Karpas-422 (cell line): ENCODE measurements around the gene CD151. TPM values are rescaled to one million over a fixed set of nuclear protein-coding genes. Genes with fewer than 3 reads are reported as not detected.

Source experiments
- DNase-seq: peaks from one replicate; pipeline ENCODE4 v3.0.0-alpha.2; 2015
- H2AFZ ChIP-seq: fragments of 200-600 bp; sonication (generic); 2 replicates; pipeline ENCODE4 v1.6.1; 2014; ENCODE audit warnings: antibody characterized with exemption, low read length, mixed read lengths
- H3K27ac ChIP-seq: fragments of 200-600 bp; sonication (generic); 2 replicates; pipeline ENCODE4 v1.5.1; 2014; ENCODE audit warnings: mild to moderate bottlenecking, low read length, moderate library complexity
- H3K27me3 ChIP-seq: fragments of 200-600 bp; sonication (generic); 2 replicates; pipeline ENCODE4 v1.6.1; 2014; ENCODE audit warnings: low read length, mixed read lengths
- H3K36me3 ChIP-seq: fragments of 200-600 bp; sonication (generic); 2 replicates; pipeline ENCODE4 v1.6.1; 2014; ENCODE audit warnings: low read length, mixed read lengths; ENCODE audit not compliant: insufficient read depth
- H3K4me1 ChIP-seq: fragments of 200-600 bp; sonication (generic); 2 replicates; pipeline ENCODE4 v1.6.1; 2014; ENCODE audit warnings: mild to moderate bottlenecking, low read length, mixed read lengths
- H3K4me2 ChIP-seq: fragments of 200-600 bp; sonication (generic); 2 replicates; pipeline ENCODE4 v1.6.1; 2014; ENCODE audit warnings: low read length, low read depth, mild to moderate bottlenecking; ENCODE audit not compliant: poor library complexity, severe bottlenecking
- H3K4me3 ChIP-seq: fragments of 200-600 bp; sonication (generic); 2 replicates; pipeline ENCODE4 v1.5.1; 2014; ENCODE audit warnings: mild to moderate bottlenecking, antibody characterized with exemption, low read length, mixed read lengths
- H3K79me2 ChIP-seq: fragments of 200-600 bp; sonication (generic); 2 replicates; pipeline ENCODE4 v1.6.1; 2014; ENCODE audit warnings: mild to moderate bottlenecking, low read length, mixed read lengths
- H3K9ac ChIP-seq: fragments of 200-600 bp; sonication (generic); 2 replicates; pipeline ENCODE4 v1.6.0; 2014; ENCODE audit warnings: low read length
- H3K9me2 ChIP-seq: fragments of 200-600 bp; sonication (generic), shearing (Covaris generic); replicated peaks from 2 replicates; pipeline ENCODE4 v1.6.0; 2014; ENCODE audit warnings: mild to moderate bottlenecking, low read length, moderate library complexity; ENCODE audit not compliant: insufficient read depth
- H3K9me3 ChIP-seq: fragments of 300-700, 200-600 bp; sonication (generic); 2 replicates; pipeline ENCODE4 v1.6.1; 2014; ENCODE audit warnings: low read length, mixed read lengths
- H4K20me1 ChIP-seq: fragments of 200-600 bp; sonication (generic); 2 replicates; pipeline ENCODE4 v1.6.1; 2014; ENCODE audit warnings: mild to moderate bottlenecking, antibody characterized with exemption, low read length, low read depth; ENCODE audit not compliant: insufficient read depth
- total RNA-seq: library from RNA; depleted of rRNA; stranded (reverse); fragments of >200 nt; shearing (Covaris generic); gene quantifications from 2 replicates; pipeline ENCODE4 v1.2.3, GENCODE V29; 2014; ENCODE audit warnings: low replicate concordance

CD151 gene
- total RNA-seq, 1 experiment from 2014 or later = 10.5 TPM

GRCh38 chr11:850775-851763 is 18.3 kb downstream of the CD151 start:
- Histone ChIP-seq H3K79me2 (no peaks in the 10 kb centered on the region), H3K9me3 (no peaks in the 10 kb centered on the region), H2AFZ (no peak overlapping the region), H3K4me1 (peaks cover 11% of the 10 kb centered on the region), H3K4me3 (no peak overlapping the region), H3K4me2 (no peak overlapping the region), H3K27me3 (no peaks in the 10 kb centered on the region), H3K9ac (no peak overlapping the region), H3K9me2 (no peaks in the 10 kb centered on the region), H3K36me3 (no peaks in the 10 kb centered on the region), H3K27ac (no peak overlapping the region), H4K20me1 (peaks cover 9% of the 10 kb centered on the region; the same call in 1 of the 2 replicates)
- DNase-seq = peak; percentile 79

GRCh38 chr11:852762-853161 is 20.0 kb downstream of the CD151 start:
- Histone ChIP-seq H3K27ac (no peak overlapping the region), H3K9me2 (no peaks in the 10 kb centered on the region), H3K79me2 (no peaks in the 10 kb centered on the region), H3K4me2 (no peak overlapping the region), H3K9ac (no peak overlapping the region), H3K27me3 (no peaks in the 10 kb centered on the region), H4K20me1 (0 out of 2 replicates have a peak, but pooled peaks cover 3% of the 10 kb centered on the region), H3K9me3 (no peaks in the 10 kb centered on the region), H3K4me1 (peaks cover 20% of the 10 kb centered on the region), H2AFZ (no peak overlapping the region), H3K4me3 (no peak overlapping the region), H3K36me3 (no peaks in the 10 kb centered on the region)
- no peak for DNase-seq

GRCh38 chr11:853682-854448 is 21.1 kb downstream of the CD151 start:
- Histone ChIP-seq H3K4me1 (peaks cover 15% of the 10 kb centered on the region), H3K9me3 (no peaks in the 10 kb centered on the region), H3K27me3 (no peaks in the 10 kb centered on the region), H3K27ac (no peak overlapping the region), H3K9ac (no peak overlapping the region), H3K36me3 (no peaks in the 10 kb centered on the region), H3K9me2 (no peaks in the 10 kb centered on the region), H3K79me2 (no peaks in the 10 kb centered on the region), H2AFZ (no peak overlapping the region), H4K20me1 (no peaks in the 10 kb centered on the region), H3K4me2 (no peak overlapping the region), H3K4me3 (no peak overlapping the region)
- peak; percentile 68 for DNase-seq

GRCh38 chr11:854601-855329 is 22.0 kb downstream of the CD151 start:
- no peak overlapping the region for H3K9ac ChIP-seq
- H3K27ac ChIP-seq = no peak overlapping the region
- H3K4me2 ChIP-seq = no peak overlapping the region
- no peaks in the 10 kb centered on the region for H3K9me2 ChIP-seq
- H4K20me1 ChIP-seq = no peaks in the 10 kb centered on the region
- H2AFZ ChIP-seq = no peak overlapping the region
- no peak for DNase-seq
- H3K79me2 ChIP-seq = no peaks in the 10 kb centered on the region
- H3K4me1 ChIP-seq = peaks cover 10% of the 10 kb centered on the region
- H3K4me3 ChIP-seq = no peak overlapping the region
- no peaks in the 10 kb centered on the region for H3K9me3 ChIP-seq
- no peaks in the 10 kb centered on the region for H3K36me3 ChIP-seq
- H3K27me3 ChIP-seq = no peaks in the 10 kb centered on the region

GRCh38 chr11:855330-855674 is 22.6 kb downstream of the CD151 start:
- no peaks in the 10 kb centered on the region for H3K9me3 ChIP-seq
- DNase-seq = no peak
- H3K36me3 ChIP-seq = no peaks in the 10 kb centered on the region
- no peaks in the 10 kb centered on the region for H3K27me3 ChIP-seq
- H3K9ac ChIP-seq = no peak overlapping the region
- no peaks in the 10 kb centered on the region for H4K20me1 ChIP-seq
- H3K27ac ChIP-seq = no peak overlapping the region
- no peaks in the 10 kb centered on the region for H3K79me2 ChIP-seq
- peaks cover 10% of the 10 kb centered on the region for H3K4me1 ChIP-seq
- H3K4me2 ChIP-seq = no peak overlapping the region
- H3K4me3 ChIP-seq = no peak overlapping the region
- no peaks in the 10 kb centered on the region for H3K9me2 ChIP-seq
- H2AFZ ChIP-seq = no peak overlapping the region

- Histone ChIP-seq H3K9ac (no peak overlapping the region), H3K27me3 (no peaks in the 10 kb centered on the region), H3K36me3 (no peaks in the 10 kb centered on the region), H3K79me2 (no peaks in the 10 kb centered on the region), H3K4me2 (no peak overlapping the region), H3K9me3 (no peaks in the 10 kb centered on the region), H4K20me1 (no peaks in the 10 kb centered on the region), H3K4me3 (no peak overlapping the region), H3K9me2 (no peaks in the 10 kb centered on the region), H3K27ac (no peak overlapping the region), H3K4me1 (peaks cover 10% of the 10 kb centered on the region), H2AFZ (no peak overlapping the region)
- no peak for DNase-seq
These were observed 23.0 kb downstream of the CD151 start for GRCh38 chr11:855796-856195.

- H3K79me2 ChIP-seq = no peaks in the 10 kb centered on the region
These were observed 23.6 kb downstream of the CD151 start for GRCh38 chr11:856397-856796.

More at GRCh38 chr11:856397-856796, 23.6 kb downstream of the CD151 start:
- Histone ChIP-seq H3K36me3 (no peaks in the 10 kb centered on the region), H3K27me3 (no peaks in the 10 kb centered on the region), H4K20me1 (no peaks in the 10 kb centered on the region), H3K4me3 (no peak overlapping the region), H2AFZ (no peak overlapping the region), H3K27ac (no peak overlapping the region), H3K9ac (no peak overlapping the region), H3K9me3 (no peaks in the 10 kb centered on the region), H3K9me2 (no peaks in the 10 kb centered on the region), H3K4me2 (peak overlapping the region; percentile 50), H3K4me1 (peaks cover 10% of the 10 kb centered on the region)
- no peak for DNase-seq
